Measurements from ENCODE around the gene ZDHHC18. TPM values are rescaled to one million over a fixed set of nuclear protein-coding genes. Genes with fewer than 3 reads are reported as not detected.

ZDHHC18 gene, protein sequence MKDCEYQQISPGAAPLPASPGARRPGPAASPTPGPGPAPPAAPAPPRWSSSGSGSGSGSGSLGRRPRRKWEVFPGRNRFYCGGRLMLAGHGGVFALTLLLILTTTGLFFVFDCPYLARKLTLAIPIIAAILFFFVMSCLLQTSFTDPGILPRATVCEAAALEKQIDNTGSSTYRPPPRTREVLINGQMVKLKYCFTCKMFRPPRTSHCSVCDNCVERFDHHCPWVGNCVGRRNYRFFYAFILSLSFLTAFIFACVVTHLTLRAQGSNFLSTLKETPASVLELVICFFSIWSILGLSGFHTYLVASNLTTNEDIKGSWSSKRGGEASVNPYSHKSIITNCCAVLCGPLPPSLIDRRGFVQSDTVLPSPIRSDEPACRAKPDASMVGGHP
- 17.7 TPM for total RNA-seq
- long read RNA-seq, full-length matches to known transcripts, result 5 of 14 reads
- long read RNA-seq, partial matches to known transcripts, result 6 of 14 reads
- long read RNA-seq, other reads (novel, unspliced or antisense), result 3 of 14 reads

DNA sequence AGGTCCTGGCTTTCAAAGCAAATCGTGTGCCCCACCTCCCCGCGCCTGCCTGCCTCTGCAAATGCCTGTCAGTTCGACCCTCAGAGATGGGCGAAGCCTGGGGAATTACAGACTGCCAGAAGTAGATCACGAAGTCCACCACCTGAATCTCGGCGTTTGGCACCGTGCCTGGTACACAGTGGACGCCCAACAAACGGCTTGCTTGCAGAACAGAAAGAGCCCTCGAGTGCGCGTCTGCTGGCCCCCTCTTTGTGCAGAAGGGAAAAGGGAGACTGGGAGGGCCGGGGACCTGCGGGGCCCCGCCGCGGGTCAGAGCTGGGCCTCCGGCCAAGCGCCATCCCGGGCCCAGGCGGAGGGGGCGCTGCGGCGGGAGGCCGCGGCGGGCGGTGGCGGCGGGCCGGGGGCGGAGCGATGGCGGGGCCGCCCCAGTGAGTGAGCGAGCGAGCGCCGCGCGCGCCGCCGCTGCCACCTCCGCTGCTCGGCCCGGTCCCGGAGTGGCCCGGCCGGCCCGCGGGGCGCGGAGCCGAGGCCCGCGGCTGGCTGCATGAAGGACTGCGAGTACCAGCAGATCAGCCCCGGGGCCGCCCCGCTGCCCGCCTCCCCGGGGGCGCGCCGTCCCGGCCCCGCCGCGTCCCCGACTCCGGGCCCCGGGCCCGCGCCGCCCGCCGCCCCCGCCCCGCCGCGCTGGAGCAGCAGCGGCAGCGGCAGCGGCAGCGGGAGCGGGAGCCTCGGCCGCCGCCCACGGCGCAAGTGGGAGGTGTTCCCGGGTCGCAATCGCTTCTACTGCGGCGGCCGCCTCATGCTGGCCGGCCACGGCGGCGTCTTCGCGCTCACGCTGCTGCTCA is at the start of gene ZDHHC18:
Gene ZDHHC18, plus strand, starts transcription at position 428 of the 845 bp plus-strand sequence. Its CDS starts 117 bp downstream, at position 545.
- DNase-seq (ENCODE audit: missing footprints), result peak; percentile 91
- intact Hi-C loops (cut with DNase I), result no loop called here
- ATAC-seq, result peak; percentile 81

DNA sequence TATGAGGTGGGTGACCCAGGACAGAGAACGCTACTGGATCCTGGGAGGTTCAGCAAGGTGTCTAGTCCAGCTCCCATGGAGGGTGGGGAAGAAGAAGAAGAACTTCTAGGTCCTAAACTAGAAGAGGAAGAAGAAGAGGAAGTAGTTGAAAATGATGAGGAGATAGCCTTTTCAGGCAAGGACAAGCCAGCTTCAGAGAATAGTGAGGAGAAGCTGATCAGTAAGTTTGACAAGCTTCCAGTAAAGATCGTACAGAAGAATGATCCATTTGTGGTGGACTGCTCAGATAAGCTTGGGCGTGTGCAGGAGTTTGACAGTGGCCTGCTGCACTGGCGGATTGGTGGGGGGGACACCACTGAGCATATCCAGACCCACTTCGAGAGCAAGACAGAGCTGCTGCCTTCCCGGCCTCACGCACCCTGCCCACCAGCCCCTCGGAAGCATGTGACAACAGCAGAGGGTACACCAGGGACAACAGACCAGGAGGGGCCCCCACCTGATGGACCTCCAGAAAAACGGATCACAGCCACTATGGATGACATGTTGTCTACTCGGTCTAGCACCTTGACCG is 47.3 kb upstream of the ZDHHC18 start:
- no peak for ATAC-seq
- no peak for DNase-seq (ENCODE audit: missing footprints)

DNA sequence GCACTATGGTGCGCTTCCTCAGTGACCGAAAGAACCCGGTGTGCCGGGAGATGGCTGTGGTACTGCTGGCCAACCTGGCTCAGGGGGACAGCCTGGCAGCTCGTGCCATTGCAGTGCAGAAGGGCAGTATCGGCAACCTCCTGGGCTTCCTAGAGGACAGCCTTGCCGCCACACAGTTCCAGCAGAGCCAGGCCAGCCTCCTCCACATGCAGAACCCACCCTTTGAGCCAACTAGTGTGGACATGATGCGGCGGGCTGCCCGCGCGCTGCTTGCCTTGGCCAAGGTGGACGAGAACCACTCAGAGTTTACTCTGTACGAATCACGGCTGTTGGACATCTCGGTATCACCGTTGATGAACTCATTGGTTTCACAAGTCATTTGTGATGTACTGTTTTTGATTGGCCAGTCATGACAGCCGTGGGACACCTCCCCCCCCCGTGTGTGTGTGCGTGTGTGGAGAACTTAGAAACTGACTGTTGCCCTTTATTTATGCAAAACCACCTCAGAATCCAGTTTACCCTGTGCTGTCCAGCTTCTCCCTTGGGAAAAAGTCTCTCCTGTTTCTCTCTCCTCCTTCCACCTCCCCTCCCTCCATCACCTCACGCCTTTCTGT is 46.0 kb upstream of the ZDHHC18 start:
- ATAC-seq, result no peak
- intact Hi-C loops (cut with DNase I), result no loop called here
- no peak for DNase-seq (ENCODE audit: missing footprints)

More for the DNA sequence above, 47.3 kb upstream of the ZDHHC18 start:
- intact Hi-C loops (cut with DNase I), result no loop called here

DNA sequence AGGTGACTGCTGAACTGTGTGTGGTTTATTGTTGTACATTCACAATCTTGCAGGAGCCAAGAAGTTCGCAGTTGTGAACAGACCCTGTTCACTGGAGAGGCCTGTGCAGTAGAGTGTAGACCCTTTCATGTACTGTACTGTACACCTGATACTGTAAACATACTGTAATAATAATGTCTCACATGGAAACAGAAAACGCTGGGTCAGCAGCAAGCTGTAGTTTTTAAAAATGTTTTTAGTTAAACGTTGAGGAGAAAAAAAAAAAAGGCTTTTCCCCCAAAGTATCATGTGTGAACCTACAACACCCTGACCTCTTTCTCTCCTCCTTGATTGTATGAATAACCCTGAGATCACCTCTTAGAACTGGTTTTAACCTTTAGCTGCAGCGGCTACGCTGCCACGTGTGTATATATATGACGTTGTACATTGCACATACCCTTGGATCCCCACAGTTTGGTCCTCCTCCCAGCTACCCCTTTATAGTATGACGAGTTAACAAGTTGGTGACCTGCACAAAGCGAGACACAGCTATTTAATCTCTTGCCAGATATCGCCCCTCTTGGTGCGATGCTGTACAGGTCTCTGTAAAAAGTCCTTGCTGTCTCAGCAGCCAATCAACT is 45.2 kb upstream of the ZDHHC18 start:
- DNase-seq (ENCODE audit: missing footprints) (no peak), ATAC-seq (no peak)
- intact Hi-C loops (cut with DNase I), result no loop called here

DNA sequence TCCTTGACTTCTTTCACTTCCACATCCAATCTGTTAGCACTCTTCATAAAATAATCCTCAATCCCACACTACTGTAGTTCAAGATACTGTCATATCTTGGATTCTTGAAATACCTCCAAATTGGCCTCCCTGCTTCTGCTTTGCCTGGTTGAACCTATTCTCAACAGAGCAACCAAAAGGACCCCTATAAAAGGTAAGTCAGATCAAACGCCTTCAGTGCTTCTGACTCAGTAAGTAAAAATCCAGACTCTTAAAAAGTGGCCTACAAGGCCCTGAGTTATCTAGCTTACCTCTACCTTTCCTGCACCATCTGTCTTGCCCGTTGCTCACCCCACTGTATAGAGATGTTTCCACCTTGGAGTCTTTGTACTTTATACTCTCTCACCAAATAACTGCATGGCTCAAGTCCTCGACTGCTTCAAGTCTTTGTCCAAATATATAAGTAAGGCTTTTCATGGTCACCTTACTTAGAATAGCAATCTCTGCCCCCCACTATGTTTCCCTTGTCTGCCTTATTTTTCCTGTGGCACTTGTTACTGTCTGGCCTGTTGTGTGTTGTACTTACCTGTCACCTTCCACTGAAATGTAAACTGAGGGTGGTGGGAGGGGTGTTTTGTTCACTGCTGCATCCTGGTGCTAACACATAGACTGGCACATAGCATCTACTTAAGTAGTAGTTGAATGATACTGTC is 43.8 kb upstream of the ZDHHC18 start:
- intact Hi-C loops (cut with DNase I), result no loop called here
- no peak for DNase-seq (ENCODE audit: missing footprints)

DNA sequence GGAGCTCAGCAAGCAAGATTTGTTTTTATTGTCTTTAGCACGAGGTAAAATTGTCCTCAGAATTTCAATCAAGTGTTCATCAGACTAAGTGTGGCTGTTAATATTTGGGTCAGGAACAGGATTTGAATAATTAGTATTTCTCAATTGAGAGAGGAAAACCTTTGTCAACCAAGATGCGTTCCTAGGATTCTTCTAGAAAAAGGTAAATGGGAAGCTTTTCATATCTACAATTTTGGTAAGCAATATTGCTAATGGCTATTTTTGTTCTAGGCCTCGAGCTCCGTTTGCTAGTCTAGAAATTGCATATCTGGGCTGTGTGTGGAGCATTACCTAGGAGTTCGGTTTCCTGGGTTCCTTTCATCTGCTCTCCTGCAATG is 42.9 kb upstream of the ZDHHC18 start:
- ATAC-seq, result no peak

More for the DNA sequence above, 43.8 kb upstream of the ZDHHC18 start:
- no peak for ATAC-seq

DNA sequence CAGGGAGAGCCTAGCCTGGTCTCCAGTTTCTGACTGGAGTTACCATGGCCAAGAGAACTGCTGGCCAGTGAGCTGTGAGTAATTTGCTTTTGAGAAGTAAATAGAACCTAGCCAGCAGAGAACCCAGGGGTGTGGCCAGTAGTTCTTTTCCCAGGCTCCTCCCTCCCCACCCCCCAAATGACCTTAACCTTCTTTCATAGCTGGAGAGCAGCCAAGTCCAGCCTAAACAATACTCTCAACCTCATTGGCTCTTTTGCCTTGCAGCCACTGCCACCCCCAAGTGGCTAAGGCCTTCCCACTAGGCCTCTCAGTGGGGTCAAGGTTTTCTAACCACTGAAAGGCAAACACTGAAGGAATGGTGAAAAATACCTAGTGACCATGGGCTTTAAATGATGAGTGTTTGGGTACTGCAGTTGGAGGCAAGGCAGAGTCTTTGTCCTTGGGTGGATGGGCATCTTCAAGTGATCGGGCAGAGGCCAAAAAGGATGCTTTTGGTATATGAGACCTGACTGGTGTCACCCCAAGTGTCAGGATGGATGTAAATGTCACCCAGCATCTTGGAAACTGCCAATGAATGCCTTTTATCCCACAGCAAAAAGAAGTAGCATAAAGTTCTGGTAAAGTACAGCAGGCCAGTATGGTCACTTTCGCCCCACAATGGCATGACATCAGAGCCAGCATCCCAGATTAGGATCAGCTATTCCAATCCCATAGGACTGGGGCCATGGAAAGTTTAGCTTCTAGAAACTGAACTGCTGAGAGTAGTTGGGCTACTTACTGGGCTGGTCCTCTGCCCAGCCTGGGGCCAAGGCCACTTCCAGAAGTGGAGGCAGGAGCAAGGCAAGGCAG is 42.2 kb upstream of the ZDHHC18 start:
- intact Hi-C loops (cut with DNase I), result no loop called here
- DNase-seq (ENCODE audit: missing footprints) (no peak), ATAC-seq (peak; percentile 30)

More for the DNA sequence above, 42.9 kb upstream of the ZDHHC18 start:
- no peak for DNase-seq (ENCODE audit: missing footprints)
- intact Hi-C loops (cut with DNase I), result no loop called here

DNA sequence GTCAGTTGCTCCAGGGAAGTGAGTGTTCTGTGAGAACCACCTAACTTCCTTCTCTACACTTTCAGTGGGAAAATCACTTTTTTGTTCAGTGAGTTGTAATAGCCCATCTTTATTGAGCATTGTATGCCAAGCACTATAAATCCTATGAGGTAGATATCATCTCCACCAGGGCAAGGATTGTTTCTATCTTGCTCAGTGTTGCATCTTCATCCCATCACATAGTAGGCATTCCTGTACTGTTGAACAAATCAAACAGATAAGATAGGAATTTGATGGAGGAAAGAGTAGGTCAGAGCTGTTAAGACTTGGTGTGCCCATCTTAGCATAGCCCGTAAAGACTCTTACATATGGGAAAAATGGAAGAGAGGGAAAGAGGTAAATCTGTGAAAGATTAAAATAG is 41.6 kb upstream of the ZDHHC18 start:
- intact Hi-C loops (cut with DNase I), result no loop called here
- no peak for ATAC-seq

DNA sequence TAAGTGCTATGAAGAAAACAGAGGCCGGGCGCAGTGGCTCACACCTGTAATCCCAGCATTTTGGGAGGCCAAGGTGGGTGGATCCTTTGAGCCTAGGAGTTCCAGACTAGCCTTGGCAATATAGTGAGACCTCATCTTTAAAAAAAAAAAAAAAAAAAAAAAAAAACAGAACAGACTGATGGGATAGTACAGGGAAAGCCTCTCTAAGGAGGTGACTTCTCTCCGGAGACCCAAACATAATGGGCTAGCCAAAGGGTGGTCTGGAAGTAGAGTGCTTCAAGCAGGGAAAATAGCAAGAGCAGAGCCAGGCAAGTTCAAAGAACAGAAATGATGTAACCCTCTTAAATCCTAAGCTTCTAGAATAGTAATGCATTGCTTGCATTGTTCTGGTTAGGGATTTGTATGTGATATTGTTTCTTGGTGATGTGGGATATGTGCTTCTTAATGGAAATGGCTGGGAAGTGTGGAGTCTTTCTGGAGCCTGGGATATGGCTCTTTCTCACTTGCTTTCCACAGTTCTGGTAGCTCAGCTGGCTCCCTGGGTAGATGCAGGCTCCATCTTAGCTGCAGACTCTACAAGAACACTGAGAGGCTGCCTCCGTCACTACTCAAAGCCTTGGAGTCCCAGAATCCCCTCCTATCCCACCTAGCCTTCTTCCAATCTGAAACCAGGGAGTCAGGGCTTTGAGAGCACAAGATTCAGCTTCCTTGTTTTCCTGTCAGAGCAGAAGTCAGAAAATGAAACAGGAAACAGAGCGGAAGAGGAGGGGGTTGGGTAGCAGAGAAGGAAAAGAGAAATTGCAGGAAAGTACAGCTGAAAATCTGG is 40.7 kb upstream of the ZDHHC18 start:
- DNase-seq (ENCODE audit: missing footprints) (no peak), ATAC-seq (no peak)
- intact Hi-C loops (cut with DNase I), result loop anchor here (2.0 kb wide), 1 partner anchor 41 kb away; no protein-coding TSS in a partner anchor

More for the DNA sequence above, 41.6 kb upstream of the ZDHHC18 start:
- DNase-seq (ENCODE audit: missing footprints), result no peak

DNA sequence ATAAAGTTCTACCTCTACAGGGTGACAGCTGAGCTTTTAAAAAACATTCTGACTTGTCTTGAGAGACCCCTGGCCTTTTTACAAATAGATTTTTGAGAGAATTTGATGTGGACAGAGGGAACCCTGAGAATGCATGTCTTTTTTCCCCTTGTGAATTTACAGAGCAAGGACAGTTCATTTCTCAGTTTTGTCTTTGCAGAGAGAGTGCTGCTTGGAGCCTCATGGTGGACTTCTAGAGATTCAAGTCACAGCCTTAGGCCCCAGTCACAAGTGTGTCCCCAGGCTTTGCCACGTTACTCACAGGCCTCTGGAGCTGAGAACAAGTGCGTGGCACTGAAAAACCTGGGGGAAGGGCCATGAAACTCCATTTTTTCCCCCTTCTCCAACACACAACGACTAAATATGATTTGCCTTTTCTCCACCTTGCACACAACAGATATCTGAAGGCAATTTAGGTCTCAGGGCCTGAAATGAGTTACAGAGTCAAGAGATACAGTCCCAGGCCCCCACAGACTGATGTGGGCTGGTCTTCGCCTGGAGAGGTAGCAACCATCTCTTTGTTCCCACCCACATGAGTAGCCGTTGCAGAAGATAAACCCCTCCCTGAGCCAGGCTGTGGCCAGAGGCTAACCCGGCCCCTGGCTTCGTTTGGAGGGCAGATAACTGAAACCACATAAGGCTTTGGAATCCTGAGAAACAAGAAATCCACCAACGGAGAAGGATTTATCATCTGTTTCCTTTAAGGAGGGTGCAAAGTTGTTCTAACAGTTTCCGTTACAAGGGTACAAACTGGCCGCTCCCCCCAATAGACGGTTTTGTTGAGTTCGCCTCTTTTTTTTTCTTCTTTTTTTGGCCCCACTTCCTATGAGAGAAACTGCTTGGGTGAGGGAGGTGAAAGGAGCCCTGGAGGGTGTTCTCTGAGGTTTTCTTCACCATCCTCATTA is 39.8 kb upstream of the ZDHHC18 start:
- intact Hi-C loops (cut with DNase I), result loop anchor here (2.0 kb wide), 1 partner anchor 42 kb away; no protein-coding TSS in a partner anchor
- DNase-seq (ENCODE audit: missing footprints) (peak; percentile 81), ATAC-seq (peak; percentile 57)

DNA sequence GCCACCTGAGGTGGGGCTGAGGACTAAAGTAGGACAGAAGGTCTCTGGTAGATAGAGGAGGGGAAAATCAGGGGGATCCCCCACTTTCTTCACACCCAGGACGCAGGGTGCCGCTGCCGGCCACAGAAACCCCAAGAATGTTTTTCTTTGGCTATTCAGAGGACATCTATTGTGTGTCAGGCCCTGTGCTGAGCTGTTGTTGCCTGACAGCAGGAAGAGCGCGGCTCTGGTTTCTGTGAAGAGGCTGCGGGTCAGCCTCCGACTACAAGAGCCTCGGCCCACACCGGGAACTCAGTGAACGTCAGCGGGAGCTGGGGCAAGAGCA is 39.1 kb upstream of the ZDHHC18 start:
- DNase-seq (ENCODE audit: missing footprints) (no peak), ATAC-seq (peak; percentile 2)
- intact Hi-C loops (cut with DNase I), result loop anchor here (2.0 kb wide), 1 partner anchor 43 kb away; no protein-coding TSS in a partner anchor

DNA sequence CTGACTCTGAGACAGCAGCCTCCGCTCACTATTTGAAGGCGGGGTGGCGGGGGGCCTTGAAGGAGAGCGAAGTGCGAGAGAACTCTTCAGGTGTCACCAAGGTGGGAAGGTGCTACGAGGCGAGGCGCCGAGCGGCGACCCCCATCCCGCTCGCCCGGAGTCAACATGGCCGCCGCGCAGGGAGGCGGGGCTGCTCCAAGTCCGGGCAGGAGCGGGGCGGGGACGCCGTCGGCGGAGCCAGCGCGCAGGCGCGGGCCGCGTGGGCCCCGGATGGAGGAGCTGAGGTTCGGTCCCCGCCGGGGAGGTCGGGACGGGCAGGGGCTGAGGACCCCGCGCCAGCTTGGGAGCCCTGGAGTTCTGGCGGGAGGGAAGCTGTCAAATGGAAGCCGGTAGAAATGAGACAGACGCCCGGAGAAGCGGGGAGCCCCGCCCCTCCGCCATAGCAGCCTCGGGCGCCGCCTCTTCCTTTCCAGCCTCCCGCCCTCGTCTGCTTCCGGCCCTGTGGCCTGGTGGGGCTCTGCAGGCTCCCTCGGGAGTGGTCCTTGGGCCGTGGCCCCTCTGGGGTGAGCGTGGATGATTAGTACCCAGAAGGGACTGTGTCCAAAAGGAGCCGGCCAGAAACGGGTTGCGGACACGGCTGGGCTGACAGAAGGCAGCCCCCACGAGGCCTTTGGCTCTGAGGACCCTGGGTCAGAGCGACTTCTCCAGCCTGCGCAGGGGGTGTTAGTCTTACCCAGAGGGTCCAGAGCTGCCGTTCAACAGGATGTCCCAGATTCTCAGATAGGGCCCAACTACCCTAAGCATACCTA is 38.6 kb upstream of the ZDHHC18 start, which contains the start of gene PIGV:
Gene PIGV, plus strand, starts transcription at position 245 of the 809 bp plus-strand sequence. CDS start 2,866 bp downstream, outside the sequence.
- intact Hi-C loops (cut with DNase I), result loop anchor here (1.0 to 2.0 kb wide), 3 partner anchors 43 to 287 kb away; no protein-coding TSS in a partner anchor
- DNase-seq (ENCODE audit: missing footprints) (peak; percentile 96), ATAC-seq (peak; percentile 89)

DNA sequence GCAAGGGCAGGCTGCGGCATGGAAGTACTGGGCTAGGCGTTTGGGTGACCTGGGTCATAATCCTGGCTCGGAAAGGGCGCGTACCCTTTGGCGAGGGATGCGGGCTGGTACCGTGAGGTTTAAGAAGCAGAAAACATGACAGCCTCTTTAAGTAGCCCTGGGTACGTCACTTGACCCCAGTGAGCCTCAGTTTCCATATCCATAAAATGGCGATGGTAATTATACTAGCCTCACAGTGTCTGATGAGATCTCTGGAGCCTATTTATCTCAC is 38.0 kb upstream of the ZDHHC18 start:
- DNase-seq (ENCODE audit: missing footprints) (no peak), ATAC-seq (no peak)
- intact Hi-C loops (cut with DNase I), result loop anchor here (1.0 kb wide), 2 partner anchors 65 to 287 kb away; no protein-coding TSS in a partner anchor
